B cell (primary cell): ENCODE measurements around the gene FAM53B. TPM values are rescaled to one million over a fixed set of nuclear protein-coding genes. Genes with fewer than 3 reads are reported as not detected.

Source experiments
- ATAC-seq: fragments of 200-7000 bp; cut with Tn5 transposase; one replicate; pipeline ENCODE4 v1.10.0; 2021; ENCODE audit warnings: low read depth, mild to moderate bottlenecking, moderate number of reproducible peaks, moderate library complexity
- CTCF ChIA-PET: fragments of 350-600 bp; sonication (Branson Sonifier 250); formaldehyde crosslinking; loops from one replicate; lab custom pipeline; 2021; ENCODE audit warnings: antibody characterized with exemption, inconsistent platforms; lab: Charles Lee
- POLR2A ChIA-PET: fragments of 350-600 bp; sonication (Branson Sonifier 250); formaldehyde crosslinking; loops from one replicate; lab custom pipeline; 2021; ENCODE audit warnings: antibody characterized with exemption; lab: Charles Lee
- DNase-seq: peaks from one replicate; pipeline ENCODE4 v3.0.0; 2013
- H2AFZ ChIP-seq: 2 replicates; pipeline ENCODE4 v1.6.1; 2012; ENCODE audit warnings: mild to moderate bottlenecking, low read depth, low read length; ENCODE audit not compliant: insufficient read depth, poor library complexity, severe bottlenecking
- H3K27ac ChIP-seq, 2 donors: 1 replicate in 1 of 2; 2 replicates in 1 of 2; pipeline ENCODE4 v1.5.1; 2012 to 2013; ENCODE audit warnings: low read length in 2 of 2, mild to moderate bottlenecking in 2 of 2, moderate library complexity in 1 of 2
- H3K27me3 ChIP-seq, 4 experiments: fragments of 200-600 bp in 1 of 4; sonication (generic) in 1 of 4; replicated peaks in 1 of 4; 1 replicate in 2 of 4; 2 replicates in 2 of 4; pipeline versions ENCODE4 v1.6.1 to v1.7.0; 2013 to 2016; ENCODE audit warnings: low read length in 3 of 4, mild to moderate bottlenecking in 2 of 4, mixed read lengths in 1 of 4, moderate library complexity in 1 of 4; ENCODE audit not compliant: insufficient read depth in 4 of 4, control insufficient read depth in 3 of 4; ENCODE audit errors: control extremely low read depth in 1 of 4
- H3K36me3 ChIP-seq, 2 experiments: replicated peaks in 1 of 2; 1 replicate in 1 of 2; 2 replicates in 1 of 2; pipeline versions ENCODE4 v1.6.1 to v1.7.1; 2013; ENCODE audit warnings: low read length in 1 of 2; ENCODE audit not compliant: insufficient read depth in 2 of 2, control insufficient read depth in 1 of 2; ENCODE audit errors: control extremely low read depth in 1 of 2, extremely low read depth in 1 of 2
- H3K4me1 ChIP-seq, 2 donors: fragments of 200-600 bp in 1 of 2; sonication (generic) in 1 of 2; 1 replicate in 1 of 2; 2 replicates in 1 of 2; pipeline versions ENCODE4 v1.5.1 to v1.6.1; 2013 to 2017; ENCODE audit warnings: low read length in 2 of 2; ENCODE audit not compliant: control insufficient read depth in 2 of 2, insufficient read depth in 2 of 2
- H3K4me2 ChIP-seq: replicated peaks from 2 replicates; pipeline ENCODE3; 2012; ENCODE audit warnings: mild to moderate bottlenecking, low read depth, low read length; ENCODE audit not compliant: poor library complexity, severe bottlenecking
- H3K4me3 ChIP-seq, 5 experiments: fragments of 200-600 bp in 1 of 5; sonication (generic) in 1 of 5; 1 replicate in 3 of 5; 2 replicates in 2 of 5; pipeline versions ENCODE4 v1.5.1 to v1.7.0; 2011 to 2016; ENCODE audit warnings: low read length in 4 of 5, mild to moderate bottlenecking in 4 of 5, low read depth in 2 of 5, control low read depth in 1 of 5, moderate library complexity in 1 of 5; ENCODE audit not compliant: insufficient read depth in 1 of 5; ENCODE audit errors: control extremely low read depth in 1 of 5, extremely low read depth in 1 of 5
- H3K79me2 ChIP-seq: fragments of 200-600 bp; sonication (generic); one replicate; pipeline ENCODE4 v1.6.0; 2016; ENCODE audit warnings: low read length; ENCODE audit not compliant: control insufficient read depth, insufficient read depth
- H3K9ac ChIP-seq: fragments of 200-600 bp; sonication (generic); 2 replicates; pipeline ENCODE4 v1.6.1; 2017; ENCODE audit warnings: mild to moderate bottlenecking, low read length, moderate library complexity
- H3K9me3 ChIP-seq, 3 donors: one replicate each; pipeline versions ENCODE4 v1.6.1 to v1.7.1; 2013; ENCODE audit warnings: low read length in 2 of 3; ENCODE audit not compliant: control insufficient read depth in 2 of 3, insufficient read depth in 1 of 3; ENCODE audit errors: control extremely low read depth in 1 of 3
- H4K20me1 ChIP-seq: 2 replicates; pipeline ENCODE4 v1.6.0; 2012; ENCODE audit warnings: mild to moderate bottlenecking, low read length; ENCODE audit not compliant: insufficient read depth, control insufficient read depth, poor library complexity, severe bottlenecking
- H3K27ac Mint-ChIP-seq: one replicate; pipeline ENCODE4 v1.8.0; 2021; ENCODE audit warnings: mixed read lengths
- H3K27me3 Mint-ChIP-seq: one replicate; pipeline ENCODE4 v1.8.0; 2021; ENCODE audit warnings: mixed read lengths
- H3K4me1 Mint-ChIP-seq: one replicate; pipeline ENCODE4 v1.8.0; 2021; ENCODE audit warnings: mixed read lengths
- H3K4me3 Mint-ChIP-seq: one replicate; pipeline ENCODE4 v1.8.0; 2021; ENCODE audit warnings: mixed read lengths
- H3K9me3 Mint-ChIP-seq: one replicate; pipeline ENCODE4 v1.8.0; 2022; ENCODE audit warnings: mixed read lengths; ENCODE audit not compliant: insufficient read depth
- CTCF ChIP-seq: fragments of 200-600 bp; IDR thresholded peaks from one replicate; pipeline ENCODE4 v1.8.0; 2022; ENCODE audit warnings: antibody characterized with exemption, mild to moderate bottlenecking
- EZH2 ChIP-seq: IDR thresholded peaks from 2 replicates; pipeline ENCODE4 v1.6.1; 2012; ENCODE audit warnings: borderline replicate concordance, low read depth, mild to moderate bottlenecking, moderate library complexity, low read length; ENCODE audit not compliant: insufficient read depth, poor library complexity, severe bottlenecking
- WGBS: methylation state at CpG from one replicate; pipeline ENCODE4 v1.1.5; 2013; ENCODE audit warnings: missing lambda C conversion rate; ENCODE audit not compliant: insufficient coverage; 5-methylcytosine and 5-hydroxymethylcytosine counted together
- intact Hi-C: fragments of 100-400 bp; cut with micrococcal nuclease; formaldehyde crosslinking; loops from one replicate; pipeline ENCODE4 v1.10.0; 2022
- polyA plus RNA-seq: library from polyadenylated mRNA; depleted of rRNA; stranded (reverse); fragments of >200 nt; gene quantifications from 2 replicates; pipeline ENCODE4 v1.2.3, GENCODE V29; 2012
- total RNA-seq, 2 donors: library from RNA; stranded (reverse); fragments of 120-200 nt in 1 of 2; gene quantifications; 1 replicate in 1 of 2; 2 replicates in 1 of 2; pipeline versions ENCODE4 v1.2.3 to v1.2.4, GENCODE V29; 2013 to 2022

The FAM53B gene
- total and polyA plus RNA-seq, 2 donors (not counting 1 experiment from before 2014, with no cell fraction given) = 51.2 to 186 TPM

GRCh38 chr10:124768791-124769190 lies 24.6 kb upstream of the FAM53B start:
- CTCF ChIA-PET = no interaction called here

GRCh38 chr10:124765256-124765655 lies 21.1 kb upstream of the FAM53B start:
- ChIA-PET CTCF (no interaction called here), POLR2A (interaction anchor here (0.6 kb wide), 1 partner anchor 1135 kb away, joined by 9 read pairs; no protein-coding TSS in a partner anchor)
- no peaks in the 10 kb centered on the region for H3K27me3 Mint-ChIP-seq
- DNase-seq (no peak), ATAC-seq (no peak)
- no peaks in the 10 kb centered on the region for H3K4me1 Mint-ChIP-seq
- WGBS = 86% methylated on average over 2 of the region's 2 CpGs
- H3K79me2 ChIP-seq = no peaks in the 10 kb centered on the region
- peaks cover 0 to 42% of the 10 kb centered on the region in 2 experiments for H3K36me3 ChIP-seq
- H3K27ac ChIP-seq = no peak overlapping the region
- no peak overlapping the region for H3K4me3 ChIP-seq
- no peak overlapping the region for H2AFZ ChIP-seq
- no peaks in the 10 kb centered on the region for H3K4me1 ChIP-seq
- H3K4me2 ChIP-seq = no peak overlapping the region
- H3K27me3 ChIP-seq = no peaks in the 10 kb centered on the region
- H3K27ac Mint-ChIP-seq = no peak overlapping the region
- intact Hi-C loops = no loop called here
- no peak for TF ChIP-seq CTCF
- TF ChIP-seq EZH2 = no peak
- no peaks in the 10 kb centered on the region for H3K9me3 Mint-ChIP-seq
- H3K4me3 Mint-ChIP-seq = no peak overlapping the region
- H4K20me1 ChIP-seq = no peaks in the 10 kb centered on the region
- H3K9me3 ChIP-seq = no peaks in the 10 kb centered on the region
- H3K9ac ChIP-seq = no peak overlapping the region

More at GRCh38 chr10:124768791-124769190, 24.6 kb upstream of the FAM53B start:
- H3K9me3 ChIP-seq = no peaks in the 10 kb centered on the region
- no peaks in the 10 kb centered on the region for H3K27me3 ChIP-seq
- H3K4me1 ChIP-seq = no peaks in the 10 kb centered on the region
- Mint-ChIP-seq H3K9me3 (no peaks in the 10 kb centered on the region), H3K4me3 (no peak overlapping the region), H3K4me1 (no peaks in the 10 kb centered on the region), H3K27me3 (no peaks in the 10 kb centered on the region), H3K27ac (no peak overlapping the region)
- DNase-seq (no peak), ATAC-seq (no peak)
- POLR2A ChIA-PET = no interaction called here
- 100% methylated on average over 1 of the region's 2 CpGs for WGBS
- TF ChIP-seq CTCF (no peak), EZH2 (no peak)
- no peaks in the 10 kb centered on the region for H4K20me1 ChIP-seq
- intact Hi-C loops = no loop called here
- no peak overlapping the region for H3K9ac ChIP-seq
- no peaks in the 10 kb centered on the region for H3K79me2 ChIP-seq
- no peak overlapping the region for H3K27ac ChIP-seq
- H3K4me2 ChIP-seq = no peak overlapping the region
- H3K36me3 ChIP-seq = peaks cover 0 to 25% of the 10 kb centered on the region in 2 experiments
- no peak overlapping the region for H2AFZ ChIP-seq
- no peak overlapping the region for H3K4me3 ChIP-seq
